ENCODE measurements around the gene CADPS. TPM values are rescaled to one million over a fixed set of nuclear protein-coding genes. Genes with fewer than 3 reads are reported as not detected.
A peak's percentile ranks its signal among the peaks of the same experiment; 100 is the strongest.

CADPS gene
- total RNA-seq, 2 experiments from 2014 or later: 61.3 to 68.6 TPM

DNA sequence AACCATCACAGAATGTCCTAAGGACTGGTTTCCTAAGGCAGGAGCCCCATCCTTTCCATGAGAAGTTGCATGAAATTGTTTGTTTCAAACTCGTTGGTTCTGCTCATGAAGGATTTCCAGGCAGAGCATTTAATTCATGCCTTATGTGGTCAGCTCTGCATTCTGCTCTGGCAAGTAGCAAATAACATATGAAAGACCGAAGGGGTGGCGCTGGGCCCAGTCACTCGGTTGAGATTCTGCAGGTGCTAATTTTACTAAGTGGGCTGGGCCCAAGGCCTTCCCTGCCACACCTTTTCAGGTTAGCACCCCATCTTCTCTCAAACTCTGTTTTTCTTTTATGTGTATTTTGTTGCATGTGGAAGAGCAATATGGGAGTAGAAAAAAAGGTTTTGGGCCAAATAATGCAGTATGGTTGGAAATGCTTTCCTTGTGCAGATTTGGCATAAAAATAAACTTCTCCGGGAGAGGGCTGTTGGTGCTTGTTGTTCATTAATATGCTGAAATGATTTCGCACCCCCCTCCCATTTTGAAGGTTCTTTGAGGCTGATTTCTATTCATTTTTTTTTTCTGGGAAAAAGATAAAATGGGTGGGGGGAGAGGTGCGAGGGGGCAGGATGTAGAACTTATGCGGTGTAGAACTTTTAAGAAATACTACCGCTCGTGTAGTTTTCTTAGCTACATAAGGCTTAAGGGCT lies 318.9 kb downstream of the CADPS start:
- H2AFZ ChIP-seq (ENCODE audit: low read length): no peak overlapping the region
- no peaks in the 10 kb centered on the region for H3K36me3 ChIP-seq (ENCODE audit: insufficient read depth, low read length)
- H3K27ac ChIP-seq (ENCODE audit: low read depth, low read length, poor library complexity, severe bottlenecking): no peak overlapping the region
- no peak overlapping the region for H3K4me3 ChIP-seq (ENCODE audit: low read depth, low read length, poor library complexity, severe bottlenecking)
- no peak for DNase-seq (ENCODE audit: low spot score)
- no peaks in the 10 kb centered on the region for H3K9me3 ChIP-seq (ENCODE audit: low read length)
- TF ChIP-seq EZH2phosphoT487 (IDR thresholded peaks at IDR 0.05; ENCODE audit: borderline replicate concordance, low read depth, low read length): no peak
- TF ChIP-seq, protein P1, sequence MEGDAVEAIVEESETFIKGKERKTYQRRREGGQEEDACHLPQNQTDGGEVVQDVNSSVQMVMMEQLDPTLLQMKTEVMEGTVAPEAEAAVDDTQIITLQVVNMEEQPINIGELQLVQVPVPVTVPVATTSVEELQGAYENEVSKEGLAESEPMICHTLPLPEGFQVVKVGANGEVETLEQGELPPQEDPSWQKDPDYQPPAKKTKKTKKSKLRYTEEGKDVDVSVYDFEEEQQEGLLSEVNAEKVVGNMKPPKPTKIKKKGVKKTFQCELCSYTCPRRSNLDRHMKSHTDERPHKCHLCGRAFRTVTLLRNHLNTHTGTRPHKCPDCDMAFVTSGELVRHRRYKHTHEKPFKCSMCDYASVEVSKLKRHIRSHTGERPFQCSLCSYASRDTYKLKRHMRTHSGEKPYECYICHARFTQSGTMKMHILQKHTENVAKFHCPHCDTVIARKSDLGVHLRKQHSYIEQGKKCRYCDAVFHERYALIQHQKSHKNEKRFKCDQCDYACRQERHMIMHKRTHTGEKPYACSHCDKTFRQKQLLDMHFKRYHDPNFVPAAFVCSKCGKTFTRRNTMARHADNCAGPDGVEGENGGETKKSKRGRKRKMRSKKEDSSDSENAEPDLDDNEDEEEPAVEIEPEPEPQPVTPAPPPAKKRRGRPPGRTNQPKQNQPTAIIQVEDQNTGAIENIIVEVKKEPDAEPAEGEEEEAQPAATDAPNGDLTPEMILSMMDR (conservative IDR thresholded peaks at IDR 0.05; ENCODE audit: low read length): no peak
- no peaks in the 10 kb centered on the region for H3K79me2 ChIP-seq (ENCODE audit: insufficient read depth, low read depth, low read length)
- H3K4me1 ChIP-seq (ENCODE audit: insufficient read depth, low read length, poor library complexity, severe bottlenecking): no peaks in the 10 kb centered on the region
- no TSS peak for BruUV-seq (replicated peaks)
- H3K9me2 ChIP-seq (ENCODE audit: insufficient read depth, low read length): no peaks in the 10 kb centered on the region
- ChIA-PET CTCF (ENCODE audit: unreplicated experiment) (no interaction called here), POLR2A (interaction anchor here (0.6 kb wide), 1 partner anchor 221 kb away, joined by 3 read pairs; no protein-coding TSS in a partner anchor)
- intact Hi-C loops (cut with micrococcal nuclease; ENCODE audit: unreplicated experiment): no loop called here
- no peaks in the 10 kb centered on the region for H4K20me1 ChIP-seq (ENCODE audit: insufficient read depth, low read length)
- H3K4me2 ChIP-seq (ENCODE audit: low read length): no peak overlapping the region

DNA sequence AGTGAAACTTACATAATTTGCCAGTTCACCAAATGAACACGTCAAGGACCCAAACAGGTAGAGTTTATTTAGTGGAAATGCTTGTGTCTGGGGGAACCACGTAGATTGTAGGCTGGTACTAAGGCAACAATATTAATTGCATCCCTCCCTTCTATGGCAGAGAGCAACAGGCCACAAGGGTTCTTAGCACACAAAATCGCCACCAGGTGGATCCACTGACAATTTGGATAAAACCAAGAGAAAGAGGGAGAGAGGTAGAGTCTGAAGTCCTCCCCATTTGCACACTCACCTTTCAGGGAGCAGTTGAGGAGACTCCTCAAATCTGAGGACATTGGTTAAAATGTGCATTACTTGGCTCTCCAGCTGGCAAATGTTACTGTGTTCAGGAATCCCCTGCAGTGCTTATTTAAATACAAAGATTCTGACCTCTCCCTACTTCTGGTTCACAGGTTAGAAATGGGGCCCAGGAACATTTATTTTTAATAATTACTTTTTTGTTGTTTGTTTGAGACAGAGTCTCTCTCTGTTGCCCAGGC lies 320.9 kb downstream of the CADPS start:
- Histone ChIP-seq H4K20me1 (ENCODE audit: insufficient read depth, low read length) (no peaks in the 10 kb centered on the region), H3K36me3 (ENCODE audit: insufficient read depth, low read length) (no peaks in the 10 kb centered on the region), H2AFZ (ENCODE audit: low read length) (no peak overlapping the region), H3K4me3 (ENCODE audit: low read depth, low read length, poor library complexity, severe bottlenecking) (no peak overlapping the region), H3K79me2 (ENCODE audit: insufficient read depth, low read depth, low read length) (no peaks in the 10 kb centered on the region), H3K4me2 (ENCODE audit: low read length) (no peak overlapping the region), H3K9me3 (ENCODE audit: low read length) (no peaks in the 10 kb centered on the region), H3K27ac (ENCODE audit: low read depth, low read length, poor library complexity, severe bottlenecking) (no peak overlapping the region), H3K4me1 (ENCODE audit: insufficient read depth, low read length, poor library complexity, severe bottlenecking) (no peaks in the 10 kb centered on the region), H3K9me2 (ENCODE audit: insufficient read depth, low read length) (no peaks in the 10 kb centered on the region)
- intact Hi-C loops (cut with micrococcal nuclease; ENCODE audit: unreplicated experiment): no loop called here
- peak; percentile 44 for DNase-seq (ENCODE audit: low spot score)
- POLR2A ChIA-PET: no interaction called here
- TF ChIP-seq, protein P1 (conservative IDR thresholded peaks at IDR 0.05; ENCODE audit: low read length): peak; percentile 68
- TF ChIP-seq EZH2phosphoT487 (IDR thresholded peaks at IDR 0.05; ENCODE audit: borderline replicate concordance, low read depth, low read length): no peak
- CTCF ChIA-PET (ENCODE audit: unreplicated experiment): no interaction called here
- BruUV-seq (replicated peaks): no TSS peak

DNA sequence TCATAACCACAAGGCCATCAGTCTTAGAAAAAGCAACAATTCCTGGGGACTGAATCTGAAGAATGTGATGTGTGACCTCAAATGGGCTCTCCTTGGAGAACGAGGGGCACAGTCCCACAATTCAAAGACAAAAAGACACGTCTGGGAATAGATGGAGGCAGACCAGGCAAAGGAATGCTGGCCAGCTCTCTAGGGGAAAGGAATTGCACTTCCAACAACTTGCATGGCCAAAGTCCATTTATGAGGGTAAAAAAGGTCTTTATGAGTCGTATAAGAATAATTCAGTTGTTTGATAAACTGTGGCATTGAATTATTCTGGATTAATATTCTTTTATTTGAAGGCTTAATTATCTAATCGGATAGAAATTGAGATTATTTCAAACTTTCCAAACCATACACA lies 321.4 kb downstream of the CADPS start:
- Histone ChIP-seq H3K9me3 (ENCODE audit: low read length) (no peaks in the 10 kb centered on the region), H3K4me3 (ENCODE audit: low read depth, low read length, poor library complexity, severe bottlenecking) (no peak overlapping the region), H2AFZ (ENCODE audit: low read length) (no peak overlapping the region), H3K36me3 (ENCODE audit: insufficient read depth, low read length) (no peaks in the 10 kb centered on the region), H3K4me2 (ENCODE audit: low read length) (no peak overlapping the region), H3K9me2 (ENCODE audit: insufficient read depth, low read length) (no peaks in the 10 kb centered on the region), H4K20me1 (ENCODE audit: insufficient read depth, low read length) (no peaks in the 10 kb centered on the region), H3K27ac (ENCODE audit: low read depth, low read length, poor library complexity, severe bottlenecking) (no peak overlapping the region), H3K4me1 (ENCODE audit: insufficient read depth, low read length, poor library complexity, severe bottlenecking) (no peaks in the 10 kb centered on the region), H3K79me2 (ENCODE audit: insufficient read depth, low read depth, low read length) (no peaks in the 10 kb centered on the region)
- no peak for DNase-seq (ENCODE audit: low spot score)
- CTCF ChIA-PET (ENCODE audit: unreplicated experiment): no interaction called here
- intact Hi-C loops (cut with micrococcal nuclease; ENCODE audit: unreplicated experiment): no loop called here
- TF ChIP-seq, protein P1 (conservative IDR thresholded peaks at IDR 0.05; ENCODE audit: low read length): no peak
- TF ChIP-seq EZH2phosphoT487 (IDR thresholded peaks at IDR 0.05; ENCODE audit: borderline replicate concordance, low read depth, low read length): no peak
- BruUV-seq (replicated peaks): no TSS peak
- POLR2A ChIA-PET: interaction anchor here (1.8 kb wide), 1 partner anchor 15 kb away, joined by 7 read pairs; no protein-coding TSS in a partner anchor

Measured in OCI-LY7 (cell line).